HG03097 (cell line): ENCODE data around the gene KIAA0408.
"Not testable (repeated sequence)": the region's sequence is repeated elsewhere in the genome, so short reads cannot be mapped to it uniquely, and the experiment has no call there.

Experiments
- ATAC-seq: cut with Tn5 transposase; IDR thresholded peaks from one replicate; pipeline ENCODE4 v1.9.1; 2021; ENCODE audit not compliant: unreplicated experiment, low FRiP score

The KIAA0408 gene

DNA sequence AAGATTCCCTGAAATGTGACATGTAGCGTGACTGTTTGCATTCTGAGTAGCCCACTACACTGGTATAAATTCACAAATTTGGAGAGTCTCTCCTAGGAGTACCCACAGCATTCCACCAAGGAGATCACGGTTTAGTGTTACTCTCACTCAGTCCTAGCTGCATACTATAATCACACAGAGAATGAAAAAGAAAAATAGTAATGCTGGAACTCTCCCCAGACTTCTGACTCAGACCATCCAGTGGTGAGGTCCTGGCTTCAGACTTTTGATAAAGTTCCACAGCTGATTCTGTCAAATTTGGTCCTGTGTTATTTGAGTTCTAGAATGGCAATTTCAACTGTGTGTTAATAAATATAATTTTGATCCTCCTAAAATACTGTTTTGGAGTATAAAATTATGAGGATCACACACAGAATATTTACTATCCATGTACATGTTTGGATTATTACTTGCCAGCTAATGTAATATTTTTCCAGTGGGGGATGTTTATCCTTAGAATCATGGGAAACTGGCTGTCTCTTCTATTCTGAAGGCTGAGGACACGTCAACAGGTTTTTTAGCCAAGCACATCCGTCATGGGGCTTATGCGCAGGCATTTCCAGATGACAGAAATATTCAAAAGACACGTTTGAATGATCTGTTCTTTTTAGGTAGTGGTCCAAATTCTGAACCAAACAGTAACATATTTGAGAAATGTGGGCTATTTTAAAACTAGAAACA is 5.1 kb upstream of the KIAA0408 start:
- ATAC-seq: no peak

DNA sequence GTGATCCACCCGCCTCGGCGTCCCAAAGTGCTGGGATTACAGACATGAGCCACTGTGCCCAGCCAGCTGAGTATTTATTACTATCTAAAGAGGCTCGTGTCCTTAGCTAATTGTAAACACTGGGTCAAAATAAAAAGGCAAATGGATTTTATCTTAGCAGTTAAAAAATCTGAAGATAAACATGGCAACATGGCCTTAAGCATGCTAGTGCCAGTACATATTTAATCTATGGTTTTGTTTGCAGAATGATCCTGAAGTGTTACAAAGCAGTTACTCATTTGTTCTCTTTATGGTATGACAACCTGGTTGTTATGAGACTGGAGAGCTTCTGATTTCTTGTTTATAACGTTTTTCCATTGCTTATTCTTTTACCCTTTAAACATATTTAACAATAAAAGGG is 3.9 kb upstream of the KIAA0408 start:
- ATAC-seq: no peak

DNA sequence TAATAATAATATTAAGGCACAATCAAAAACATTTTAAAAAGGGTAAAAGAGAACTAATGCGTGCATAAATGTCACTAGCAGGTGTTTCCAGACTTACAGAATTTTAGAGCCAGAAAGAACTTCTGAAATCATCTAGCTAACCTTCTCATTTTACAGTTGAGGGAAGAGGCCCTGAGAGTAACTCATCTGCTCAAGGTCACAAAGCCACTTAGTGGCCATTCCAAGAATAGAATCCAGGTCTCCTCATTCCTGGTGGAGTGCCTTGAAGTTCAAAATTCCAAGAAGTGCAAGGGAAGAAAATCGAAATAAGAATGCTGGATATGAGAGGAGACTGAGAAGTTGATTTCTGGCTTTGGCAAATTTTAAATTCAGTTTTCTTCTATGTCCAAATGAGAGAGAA is 3.2 kb upstream of the KIAA0408 start:
- no peak for ATAC-seq

GRCh38 chr6:127460465-127460864 is 1.3 kb upstream of the KIAA0408 start:
- no peak for ATAC-seq

- no peak for ATAC-seq
Observed at GRCh38 chr6:127458817-127459216, 372 bp downstream of the KIAA0408 start.

DNA sequence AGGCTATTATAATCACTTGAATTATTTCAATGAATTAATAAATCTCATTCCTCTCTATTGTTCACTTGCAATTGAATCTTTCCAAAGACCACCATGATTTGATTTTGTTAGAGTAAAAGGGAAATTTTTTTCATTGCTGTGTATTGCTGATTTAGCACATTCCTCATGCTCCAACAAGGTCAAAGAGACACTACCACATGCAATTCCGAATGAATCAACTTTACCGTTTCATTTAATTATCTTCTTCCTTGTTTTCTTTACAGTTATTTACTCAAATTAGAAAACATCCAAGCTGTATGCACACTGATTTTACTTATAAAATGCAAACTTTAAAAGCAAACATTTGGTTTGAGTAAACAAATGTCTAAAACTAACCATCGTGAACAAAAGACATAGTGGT is 967 bp downstream of the KIAA0408 start:
- no peak for ATAC-seq

DNA sequence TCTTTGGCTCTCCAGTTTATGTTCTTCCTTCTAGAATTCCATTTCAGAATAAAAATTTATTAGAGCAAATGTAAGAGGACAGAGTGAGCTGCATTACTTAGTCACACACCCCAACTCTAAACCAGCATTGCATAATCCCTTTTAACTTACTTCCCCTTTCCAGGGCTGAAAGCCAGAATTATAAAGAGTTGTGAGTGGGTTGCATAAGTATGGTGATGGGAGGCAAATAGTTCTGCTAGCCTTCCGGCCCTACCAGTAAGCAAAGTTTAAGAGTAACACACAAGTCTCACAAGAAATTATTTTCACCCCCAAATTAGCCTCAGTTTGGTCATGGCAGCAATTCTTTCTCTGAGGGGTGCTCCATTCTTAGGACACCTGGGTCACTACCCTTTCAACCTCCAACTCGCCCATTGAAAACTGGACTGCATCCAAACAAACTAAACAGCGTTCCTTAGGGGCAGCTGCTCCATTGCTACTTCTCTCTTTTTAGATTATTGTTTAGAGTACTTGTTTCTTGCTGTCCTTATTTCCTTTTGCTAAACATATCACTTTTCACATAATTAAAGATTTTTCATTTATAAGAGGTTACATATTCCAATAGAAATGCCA is 1.6 kb downstream of the KIAA0408 start:
- ATAC-seq: no peak

- no peak for ATAC-seq
Observed at GRCh38 chr6:127456465-127456864, 2.7 kb downstream of the KIAA0408 start.

- no peak for ATAC-seq
Observed at GRCh38 chr6:127453845-127454619, 5.2 kb downstream of the KIAA0408 start.

GRCh38 chr6:127452803-127453202 is 6.4 kb downstream of the KIAA0408 start:
- ATAC-seq: no peak

GRCh38 chr6:127451388-127451787 is 7.8 kb downstream of the KIAA0408 start:
- no peak for ATAC-seq

DNA sequence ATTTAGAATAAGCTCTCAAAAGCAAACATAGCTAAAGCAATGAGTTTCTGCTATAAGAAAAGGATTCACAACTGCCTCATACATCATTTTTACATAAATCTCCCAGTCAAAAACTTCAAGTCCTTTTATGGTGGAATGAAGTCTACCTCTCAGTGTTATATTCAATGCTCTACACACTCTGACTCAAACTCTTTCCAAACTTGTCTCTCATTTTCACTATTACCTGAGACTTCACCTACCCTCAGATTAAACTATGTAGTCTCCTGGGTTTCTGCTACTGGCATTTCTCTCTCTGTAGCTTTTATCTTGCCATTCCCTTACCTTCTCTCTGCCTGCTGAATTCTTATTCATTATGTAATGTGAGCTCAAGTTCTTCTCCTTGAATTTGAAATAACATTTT is 11.4 kb downstream of the KIAA0408 start:
- ATAC-seq: no peak

DNA sequence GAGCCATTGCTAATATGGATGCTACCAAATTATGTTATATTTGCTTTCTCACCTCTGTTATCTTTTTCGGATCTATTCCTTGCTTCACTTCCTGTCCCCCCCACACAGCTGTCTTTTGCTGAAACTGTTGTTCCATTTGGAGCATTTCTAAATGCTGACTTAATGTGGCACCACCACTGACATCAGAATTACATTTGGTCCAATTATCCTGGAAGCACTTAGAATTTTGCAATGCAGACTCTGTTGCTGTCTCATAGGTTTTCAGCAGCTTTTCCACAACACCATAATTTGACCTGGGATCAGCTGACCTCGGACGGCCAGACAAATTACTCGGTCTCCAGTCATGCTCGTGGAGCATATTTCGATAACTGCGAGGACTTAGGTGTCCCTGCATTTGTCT is 12.8 kb downstream of the KIAA0408 start:
- no peak for ATAC-seq

DNA sequence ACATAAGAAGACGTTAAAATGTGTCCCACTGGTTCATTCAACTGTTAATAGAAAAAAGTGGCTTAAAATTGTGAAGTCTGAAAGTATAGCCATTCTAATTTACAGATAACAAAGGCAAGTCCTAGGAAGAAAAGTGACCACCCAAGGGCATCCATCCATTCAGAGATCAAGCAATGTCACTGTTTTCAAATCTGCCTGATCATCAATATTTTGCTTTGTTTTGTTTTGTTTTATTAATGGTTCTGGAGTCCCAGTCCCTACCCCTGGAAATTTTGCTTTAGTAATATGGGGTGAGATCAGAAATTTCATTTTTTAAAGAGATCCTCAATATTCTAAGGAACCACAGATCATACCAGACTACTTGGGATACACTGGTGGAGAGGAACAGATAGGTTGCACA is 17.3 kb downstream of the KIAA0408 start:
- ATAC-seq: no peak

GRCh38 chr6:127439718-127440117 is 19.5 kb downstream of the KIAA0408 start:
- no peak for ATAC-seq

DNA sequence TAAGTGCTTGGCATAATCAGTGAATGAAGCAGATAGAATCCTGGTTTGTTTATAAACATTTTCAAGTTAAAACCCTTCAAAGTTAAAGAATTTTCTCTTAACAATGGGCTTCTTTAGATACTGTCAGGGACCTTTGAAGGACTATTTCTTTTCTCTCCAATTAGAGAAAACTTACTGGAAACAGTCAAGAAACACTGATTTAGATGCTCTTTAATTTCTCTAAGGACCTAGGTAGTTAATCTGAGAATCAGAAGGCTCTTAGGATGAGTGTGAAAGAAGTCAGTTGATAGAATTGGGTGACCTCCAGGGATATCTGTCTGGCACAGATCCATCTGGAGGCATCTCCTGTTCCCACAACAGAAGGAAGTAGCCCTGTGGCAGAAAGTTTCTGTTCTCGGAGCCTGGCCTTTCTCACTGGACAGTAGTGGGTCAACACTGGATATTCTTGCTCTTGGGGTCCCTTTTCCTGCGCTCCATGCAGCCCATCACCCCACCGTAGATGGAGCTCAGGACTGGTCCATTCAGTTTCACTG is 22.5 kb downstream of the KIAA0408 start:
- ATAC-seq: no peak

- no peak for ATAC-seq
Observed at GRCh38 chr6:127435626-127436220, 23.5 kb downstream of the KIAA0408 start.

- ATAC-seq: no peak
Observed at GRCh38 chr6:127434651-127435050, 24.5 kb downstream of the KIAA0408 start.

DNA sequence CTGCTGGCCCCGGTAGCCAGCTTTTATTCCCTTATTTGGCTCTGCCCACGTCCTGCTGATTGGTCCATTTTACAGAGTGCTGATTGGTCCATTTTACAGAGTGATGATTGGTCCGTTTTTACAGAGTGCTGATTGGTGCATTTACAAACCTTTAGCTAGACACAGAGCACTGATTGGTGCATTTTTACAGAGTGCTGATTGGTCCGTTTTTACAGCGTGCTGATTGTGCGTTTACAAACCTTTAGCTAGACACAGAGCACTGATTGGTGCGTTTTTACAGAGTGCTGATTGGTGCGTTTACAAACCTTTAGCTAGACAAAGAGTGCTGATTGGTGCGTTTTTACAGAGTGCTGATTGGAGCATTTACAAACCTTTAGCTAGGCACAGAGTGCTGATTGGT is 30.6 kb downstream of the KIAA0408 start:
- ATAC-seq: not testable (repeated sequence)

- ATAC-seq: no peak
Observed at GRCh38 chr6:127423921-127424320, 35.3 kb downstream of the KIAA0408 start.

DNA sequence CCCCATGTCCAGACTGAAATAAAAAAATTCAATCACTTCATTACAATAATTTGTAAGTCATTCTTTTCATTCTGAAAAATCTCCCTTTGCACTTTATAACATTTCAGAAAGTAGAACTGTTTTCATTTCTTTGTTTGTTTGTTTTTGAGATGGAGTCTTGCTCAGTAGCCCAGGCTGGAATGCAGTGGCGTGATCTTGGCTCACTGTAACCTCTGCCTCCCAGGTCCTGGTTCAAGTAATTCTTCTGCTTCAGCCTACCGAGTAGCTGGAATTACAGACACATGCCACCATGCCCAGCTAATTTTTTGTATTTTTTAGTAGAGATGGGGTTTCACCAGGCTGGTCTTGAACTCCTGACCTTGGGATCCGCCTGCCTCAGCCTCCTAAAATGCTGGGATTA is 38.0 kb downstream of the KIAA0408 start:
- ATAC-seq: not testable (repeated sequence)
